ENCODE measurements around the gene MT1F.

DNA sequence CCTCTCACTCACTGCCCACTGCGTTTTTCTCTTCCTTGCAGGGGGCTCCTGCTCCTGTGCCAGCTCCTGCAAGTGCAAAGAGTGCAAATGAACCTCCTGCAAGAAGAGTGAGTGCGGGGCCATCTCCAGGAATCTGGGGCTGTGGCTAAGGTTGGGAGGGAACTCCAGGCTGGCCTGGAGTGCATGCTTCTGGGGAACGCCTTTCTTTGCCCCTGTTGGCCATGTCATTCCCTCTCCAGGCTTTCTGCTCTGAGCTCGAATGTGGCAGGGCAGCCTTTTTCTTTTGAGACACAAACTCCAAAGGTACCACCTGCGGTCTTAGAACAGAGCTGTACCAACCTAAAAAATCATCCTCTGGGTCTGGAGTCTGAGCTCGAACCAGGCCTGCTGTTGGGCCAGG is 39.6 kb upstream of the MT1F start:
- TF ChIP-seq POU2F2 (IDR thresholded peaks at IDR 0.05; ENCODE audit: low read depth, low read length) (no peak), POLR2AphosphoS5 (IDR thresholded peaks at IDR 0.05; ENCODE audit: low read depth, low read length) (no peak), TAF1 (IDR thresholded peaks at IDR 0.05; ENCODE audit: low read depth, low read length) (no peak), POLR2A (IDR thresholded peaks at IDR 0.05; ENCODE audit: low read depth, low read length) (no peak), SPI1 (IDR thresholded peaks at IDR 0.05; ENCODE audit: low read depth, low read length) (no peak)

All from GM12891 (cell line).